ENCODE data around the gene CST4.
"Not testable (repeated sequence)": the region's sequence is repeated elsewhere in the genome, so short reads cannot be mapped to it uniquely, and the experiment has no call there.

Gene CST4

DNA sequence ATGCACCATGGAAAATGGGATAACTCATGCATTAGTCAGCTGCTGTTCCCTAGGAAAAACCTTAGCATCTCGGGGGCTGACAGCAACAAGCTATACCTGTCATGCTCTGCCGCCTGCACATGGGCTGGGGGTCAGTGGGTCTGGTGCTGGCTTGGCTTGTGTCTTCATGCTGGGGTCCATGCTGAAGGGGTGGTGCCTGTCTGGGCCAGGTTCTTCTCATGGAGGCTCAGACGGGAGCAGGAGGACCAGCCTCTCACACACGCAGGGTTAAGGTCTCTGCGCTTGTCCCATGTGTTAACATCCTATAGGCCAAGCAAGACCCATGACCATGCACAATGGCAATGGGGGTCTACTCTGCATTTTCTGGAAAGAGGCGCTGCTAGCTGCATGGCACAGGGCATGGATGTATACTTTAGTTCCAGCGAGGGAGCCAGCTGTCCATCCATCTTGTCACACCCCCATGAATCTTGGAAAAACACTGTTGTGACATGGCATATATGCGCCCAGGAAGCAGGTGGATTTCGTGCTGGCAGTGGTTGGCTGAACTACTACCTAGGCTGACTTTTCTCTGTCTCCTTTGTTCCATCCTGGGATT lies 26.5 kb downstream of the CST4 start:
- no peak for DNase-seq (ENCODE audit: low read depth in 3 of 3, low spot score in 1 of 3)

DNA sequence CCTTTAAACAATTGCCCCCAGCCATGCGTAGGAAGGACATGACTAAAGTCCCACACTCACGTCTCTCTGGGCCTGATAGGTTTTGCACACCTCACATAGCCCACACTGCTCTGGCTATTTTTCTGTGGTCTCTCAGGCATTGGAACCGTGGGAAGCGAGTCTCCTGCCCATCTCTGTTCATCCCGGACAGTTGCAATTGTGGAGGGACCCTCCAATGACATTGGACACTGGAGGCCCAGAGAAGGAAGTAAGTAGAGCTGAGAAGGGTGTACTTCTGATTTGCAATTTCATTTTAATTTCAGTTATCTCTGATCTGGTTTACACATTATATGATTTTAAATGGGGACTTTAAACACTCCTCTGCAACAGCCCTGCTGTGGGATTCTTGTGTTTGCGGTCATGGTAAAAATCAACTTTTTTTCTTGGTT lies 27.8 kb downstream of the CST4 start:
- DNase-seq (ENCODE audit: low read depth in 3 of 3, low spot score in 1 of 3) = no peak

- DNase-seq (ENCODE audit: low read depth in 3 of 3, low spot score in 1 of 3) = no peak
Measured at GRCh38 chr20:23659989-23660837, 28.6 kb downstream of the CST4 start.

DNA sequence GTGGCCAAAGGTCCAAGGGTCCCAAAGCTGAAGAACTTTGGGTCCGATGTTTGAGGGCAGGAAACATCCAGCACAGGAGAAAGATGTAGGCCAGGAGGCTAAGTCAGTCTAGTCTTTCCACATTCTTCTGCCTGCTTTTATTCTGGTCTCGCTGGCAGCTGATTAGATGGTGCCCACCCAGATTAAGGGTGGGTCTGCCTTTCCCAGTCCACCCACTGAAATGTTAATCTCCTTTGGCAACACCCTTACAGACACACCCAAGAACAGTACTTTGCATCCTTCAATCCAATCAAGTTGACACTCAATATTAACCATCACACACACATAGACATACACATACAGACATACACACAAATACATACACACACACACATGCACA lies 29.2 kb downstream of the CST4 start:
- DNase-seq (ENCODE audit: low read depth in 3 of 3, low spot score in 1 of 3) = not testable (repeated sequence)

- no peak for DNase-seq (ENCODE audit: low read depth in 3 of 3, low spot score in 1 of 3)
Measured at GRCh38 chr20:23658989-23659609, 29.7 kb downstream of the CST4 start.

- no peak for DNase-seq (ENCODE audit: low read depth in 3 of 3, low spot score in 1 of 3)
Measured at GRCh38 chr20:23658336-23658735, 30.5 kb downstream of the CST4 start.

GRCh38 chr20:23657202-23657601 lies 31.6 kb downstream of the CST4 start:
- no peak for DNase-seq (ENCODE audit: low read depth in 3 of 3, low spot score in 1 of 3)

GRCh38 chr20:23656372-23656771 lies 32.5 kb downstream of the CST4 start:
- DNase-seq (ENCODE audit: low read depth in 3 of 3, low spot score in 1 of 3) = no peak

DNA sequence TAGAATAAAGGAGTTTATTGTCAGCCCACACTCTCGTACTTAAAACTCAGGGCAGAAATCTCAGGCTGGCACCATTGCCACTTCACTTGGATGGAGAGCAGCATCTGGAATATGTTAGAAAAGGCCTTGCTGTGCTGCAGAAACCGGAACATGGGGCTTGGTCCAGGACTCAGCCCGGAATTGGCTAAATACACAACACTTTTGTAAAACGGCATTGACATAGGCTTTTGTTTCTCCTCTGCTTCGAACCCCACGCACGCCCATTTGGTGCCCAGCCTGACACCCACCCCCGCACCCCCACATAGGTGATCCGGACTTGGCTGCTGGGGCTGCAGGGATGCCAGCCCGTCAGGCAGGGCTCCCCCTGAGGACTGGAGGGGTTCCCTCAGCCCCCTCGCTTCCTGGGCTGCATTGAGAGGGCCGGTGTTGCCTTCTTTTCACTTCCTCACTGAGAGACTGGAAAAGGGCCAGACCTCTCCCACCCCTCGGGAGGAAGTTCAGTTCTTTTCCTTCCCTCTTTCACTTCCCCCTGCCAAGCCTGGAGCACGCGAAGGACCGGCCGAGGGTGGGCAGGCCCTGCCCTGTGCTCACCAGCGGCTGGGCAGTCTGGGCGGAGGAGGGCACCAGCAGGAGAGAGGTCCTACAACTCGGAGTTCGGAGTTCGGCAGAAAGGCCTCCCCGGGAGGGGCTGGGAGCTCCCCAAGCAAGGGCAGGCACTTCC lies 33.2 kb downstream of the CST4 start:
- DNase-seq (ENCODE audit: low read depth in 3 of 3, low spot score in 1 of 3) = no peak

GRCh38 chr20:23654717-23655116 lies 34.1 kb downstream of the CST4 start:
- no peak for DNase-seq (ENCODE audit: low read depth in 3 of 3, low spot score in 1 of 3)

GRCh38 chr20:23654000-23654399 lies 34.8 kb downstream of the CST4 start:
- DNase-seq (ENCODE audit: low read depth in 3 of 3, low spot score in 1 of 3) = no peak

DNA sequence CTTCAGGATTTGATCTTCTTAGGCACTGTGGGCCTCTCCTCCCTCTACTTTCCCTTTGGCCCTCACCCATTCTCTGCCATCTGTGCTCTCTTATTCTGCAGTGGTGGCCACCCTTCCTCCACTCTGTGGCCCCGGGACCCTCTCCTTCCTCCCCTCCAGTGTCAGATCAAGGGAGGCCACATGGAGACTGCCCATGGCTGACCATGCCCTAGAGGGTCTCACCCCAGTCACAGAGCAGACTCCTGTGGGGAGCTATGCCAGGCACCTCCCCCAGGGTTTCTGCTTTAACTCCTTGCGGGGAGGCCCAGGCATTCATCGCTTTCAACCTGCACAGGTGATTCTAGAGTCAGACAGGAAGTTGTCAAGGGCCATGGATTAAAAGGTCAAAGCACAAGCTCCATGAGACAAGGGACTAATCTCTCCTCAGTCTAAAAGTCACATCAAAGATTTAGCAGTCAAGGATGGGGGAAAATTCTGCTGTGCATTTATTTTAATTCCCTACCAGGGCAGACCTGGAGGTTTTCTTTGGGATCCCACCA lies 35.4 kb downstream of the CST4 start:
- DNase-seq (ENCODE audit: low read depth in 3 of 3, low spot score in 1 of 3) = no peak

- DNase-seq (ENCODE audit: low read depth in 3 of 3, low spot score in 1 of 3) = no peak
Measured at GRCh38 chr20:23652926-23653325, 35.9 kb downstream of the CST4 start.

DNA sequence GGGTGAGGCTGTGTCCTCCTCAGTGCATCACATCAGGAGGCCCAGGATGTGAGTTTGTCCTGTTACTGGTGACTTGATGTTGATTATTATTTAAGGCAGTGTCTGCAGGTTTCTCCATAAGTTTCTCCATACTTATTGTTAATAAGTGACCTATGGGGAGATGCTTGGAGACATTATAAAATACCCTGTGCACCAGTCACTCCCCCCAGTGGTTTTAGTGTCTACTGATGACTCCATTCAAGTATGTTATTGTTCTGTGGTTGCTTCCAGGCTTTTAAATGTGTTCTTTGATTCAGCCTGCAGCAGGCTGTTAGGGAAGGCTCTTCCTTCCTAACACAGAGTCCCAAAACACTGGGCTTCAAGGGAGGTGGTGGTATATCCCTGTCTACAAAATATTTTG lies 36.5 kb downstream of the CST4 start:
- DNase-seq (ENCODE audit: low read depth in 3 of 3, low spot score in 1 of 3) = no peak

GRCh38 chr20:23651117-23651516 lies 37.7 kb downstream of the CST4 start:
- no peak for DNase-seq (ENCODE audit: low read depth in 3 of 3, low spot score in 1 of 3)

DNA sequence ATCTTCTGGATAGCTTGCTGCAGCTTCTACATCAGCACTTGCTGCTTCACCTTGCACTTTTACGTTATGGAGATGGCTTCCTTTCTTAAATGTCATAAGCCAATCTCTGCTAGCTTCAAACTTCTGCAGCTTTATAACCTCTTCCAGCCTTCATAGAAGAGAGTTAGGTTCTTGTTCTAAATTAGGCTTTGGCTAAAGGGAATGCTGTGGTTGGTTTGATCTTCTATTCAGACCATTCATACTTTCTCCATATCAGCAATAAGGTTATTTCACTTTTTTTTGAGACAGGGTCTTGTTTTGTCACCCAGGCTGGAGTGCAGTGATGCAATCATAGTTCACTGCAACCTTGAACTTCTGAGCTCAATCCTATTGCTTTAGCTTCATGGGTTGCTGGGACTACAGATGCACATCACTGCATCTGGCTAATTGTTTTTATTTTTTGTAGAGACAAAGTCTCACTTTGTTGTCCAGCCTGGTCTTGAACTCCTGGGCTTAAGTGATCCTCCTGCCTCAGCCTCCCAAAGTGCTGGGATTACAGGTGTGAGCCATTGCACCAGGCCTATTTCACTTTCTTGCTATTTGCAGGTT lies 38.9 kb downstream of the CST4 start:
- no peak for DNase-seq (ENCODE audit: low read depth in 3 of 3, low spot score in 1 of 3)

DNA sequence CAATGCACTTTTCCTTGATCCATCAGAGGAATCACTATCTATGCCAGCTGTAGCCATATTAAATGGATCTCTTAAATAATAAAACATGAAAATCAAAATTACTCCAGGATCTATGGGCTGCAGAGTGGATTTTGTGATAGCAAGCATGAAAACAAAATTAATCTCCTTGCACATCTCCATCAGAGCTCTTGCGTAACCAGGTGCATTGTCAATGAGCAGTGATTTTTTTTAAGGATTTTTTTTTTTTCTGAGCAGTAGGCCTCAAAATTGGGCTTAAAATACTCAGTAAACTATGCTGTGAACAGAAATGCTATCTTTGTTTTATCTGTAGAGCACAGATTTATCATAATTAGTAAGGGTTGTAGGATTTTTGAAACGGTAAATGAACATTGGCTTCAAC lies 39.6 kb downstream of the CST4 start:
- no peak for DNase-seq (ENCODE audit: low read depth in 3 of 3, low spot score in 1 of 3)

GRCh38 chr20:23647346-23647745 lies 41.5 kb downstream of the CST4 start:
- DNase-seq (ENCODE audit: low read depth in 3 of 3, low spot score in 1 of 3) = no peak

DNA sequence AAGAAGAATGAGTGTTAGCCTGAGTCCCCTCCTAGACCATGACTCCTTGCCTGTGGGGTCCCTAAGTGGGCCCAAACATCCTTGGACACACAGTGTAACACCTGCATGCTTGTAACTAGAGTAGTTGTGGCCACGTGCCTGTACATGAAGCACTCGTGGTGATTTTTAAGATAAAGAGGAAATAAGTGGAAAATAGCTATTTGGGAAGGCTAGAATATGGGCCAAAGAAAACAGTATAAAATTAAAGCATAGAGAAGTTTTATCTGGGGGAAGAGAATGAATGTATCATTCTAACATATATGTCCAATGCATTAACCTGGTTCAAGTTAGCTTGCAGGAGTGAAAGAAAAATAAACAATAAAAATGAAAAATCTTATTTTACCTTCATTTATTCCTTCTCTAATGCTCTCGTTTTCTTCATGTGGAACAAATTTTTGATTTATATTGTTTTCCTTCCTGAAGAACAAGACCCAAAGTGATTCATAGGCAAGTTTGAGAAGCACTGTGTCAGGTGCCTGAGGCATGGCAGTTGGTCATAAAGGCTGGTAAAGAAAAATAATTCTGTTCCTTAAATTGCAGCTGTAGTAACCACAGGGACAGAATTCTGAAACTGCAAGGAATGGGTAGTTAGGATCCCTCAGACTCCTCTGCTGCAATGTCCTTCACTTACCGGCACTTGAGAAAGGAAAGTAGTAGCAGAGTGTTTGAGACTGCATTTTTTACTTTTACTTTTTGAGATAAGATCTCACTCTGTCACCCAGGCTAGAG lies 42.5 kb downstream of the CST4 start:
- DNase-seq (ENCODE audit: low read depth in 3 of 3, low spot score in 1 of 3) = no peak

- no peak for DNase-seq (ENCODE audit: low read depth in 3 of 3, low spot score in 1 of 3)
Measured at GRCh38 chr20:23645575-23645974, 43.3 kb downstream of the CST4 start.

All from stimulated activated CD4-positive, alpha-beta T cell treated with anti-CD3 and anti-CD28 coated beads, TNF-alpha, amount 100 ng/mL, for 1 hour (primary cell).